ENCODE results near the gene RGS3. TPM values are rescaled to one million over a fixed set of nuclear protein-coding genes. Genes with fewer than 3 reads are reported as not detected.

Gene RGS3
- total RNA-seq, 2 experiments from 2014 or later, result 51.0 to 51.5 TPM

DNA sequence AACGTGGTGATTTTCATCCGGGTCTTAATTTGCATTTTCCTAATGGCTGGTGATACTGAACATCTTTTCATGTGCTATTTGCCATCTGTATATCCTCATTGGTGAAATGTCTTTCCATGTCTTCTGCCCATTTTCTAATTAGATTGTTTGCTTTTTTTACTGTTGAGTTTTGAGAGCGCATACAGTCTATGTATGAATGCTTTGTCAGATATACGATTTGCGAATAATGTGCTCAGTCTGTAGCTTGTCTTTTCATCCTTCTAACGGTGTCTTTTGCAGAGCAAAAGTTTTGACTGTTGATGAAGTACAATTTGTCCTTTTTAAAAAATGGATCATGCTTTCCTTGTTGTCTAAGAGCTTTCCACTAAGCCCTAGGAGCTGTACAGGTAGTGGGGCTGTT is 143.0 kb downstream of the RGS3 start:
- intact Hi-C loops (cut with micrococcal nuclease), result no loop called here
- Mint-ChIP-seq H3K4me1 (ENCODE audit: low read depth) (peaks cover 10% of the 10 kb centered on the region), H3K27me3 (no peaks in the 10 kb centered on the region), H3K4me3 (no peak overlapping the region), H3K36me3 (ENCODE audit: low read depth) (no peaks in the 10 kb centered on the region), H3K9me3 (no peaks in the 10 kb centered on the region), H3K27ac (no peak overlapping the region)
- no peak for DNase-seq
- ChIA-PET POLR2A (no interaction called here), CTCF (interaction anchor here (10.4 to 27.7 kb wide), 2 partner anchors 15 to 48 kb away, joined by 97 to 621 read pairs; no protein-coding TSS in a partner anchor)
- no peak for ATAC-seq
- TF ChIP-seq, protein P1, sequence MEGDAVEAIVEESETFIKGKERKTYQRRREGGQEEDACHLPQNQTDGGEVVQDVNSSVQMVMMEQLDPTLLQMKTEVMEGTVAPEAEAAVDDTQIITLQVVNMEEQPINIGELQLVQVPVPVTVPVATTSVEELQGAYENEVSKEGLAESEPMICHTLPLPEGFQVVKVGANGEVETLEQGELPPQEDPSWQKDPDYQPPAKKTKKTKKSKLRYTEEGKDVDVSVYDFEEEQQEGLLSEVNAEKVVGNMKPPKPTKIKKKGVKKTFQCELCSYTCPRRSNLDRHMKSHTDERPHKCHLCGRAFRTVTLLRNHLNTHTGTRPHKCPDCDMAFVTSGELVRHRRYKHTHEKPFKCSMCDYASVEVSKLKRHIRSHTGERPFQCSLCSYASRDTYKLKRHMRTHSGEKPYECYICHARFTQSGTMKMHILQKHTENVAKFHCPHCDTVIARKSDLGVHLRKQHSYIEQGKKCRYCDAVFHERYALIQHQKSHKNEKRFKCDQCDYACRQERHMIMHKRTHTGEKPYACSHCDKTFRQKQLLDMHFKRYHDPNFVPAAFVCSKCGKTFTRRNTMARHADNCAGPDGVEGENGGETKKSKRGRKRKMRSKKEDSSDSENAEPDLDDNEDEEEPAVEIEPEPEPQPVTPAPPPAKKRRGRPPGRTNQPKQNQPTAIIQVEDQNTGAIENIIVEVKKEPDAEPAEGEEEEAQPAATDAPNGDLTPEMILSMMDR (IDR thresholded peaks at IDR 0.05), result no peak

DNA sequence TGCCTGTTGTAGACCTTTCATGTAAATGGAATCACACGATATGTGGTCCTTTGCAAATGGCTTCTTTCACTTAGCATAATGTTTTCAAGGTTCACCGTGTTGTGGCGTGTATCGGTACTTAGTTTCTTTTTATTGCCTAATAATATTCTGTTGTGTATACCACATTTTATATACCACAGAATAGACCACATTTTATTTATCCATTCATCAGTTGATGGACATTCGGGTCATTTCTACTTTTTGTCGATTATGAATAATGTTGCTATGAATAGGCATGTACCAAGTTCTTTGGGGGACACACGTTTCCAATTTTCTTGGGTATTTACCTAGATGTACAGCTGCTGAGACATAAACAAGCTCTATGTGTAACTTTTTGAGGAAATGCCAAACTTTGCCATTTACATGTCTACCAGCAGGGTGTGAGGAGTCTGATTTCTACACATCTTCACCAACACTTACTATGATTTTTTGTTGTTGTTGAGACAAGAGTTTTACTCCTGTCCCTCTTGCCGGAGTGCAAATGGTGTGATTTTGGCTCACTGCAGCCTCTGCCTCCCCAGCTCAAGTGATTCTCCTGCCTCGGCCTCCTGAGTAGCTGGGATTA is 144.7 kb downstream of the RGS3 start:
- CTCF ChIA-PET, result interaction anchor here (1.3 to 27.7 kb wide), 3 partner anchors 14 to 46 kb away, joined by 4 to 621 read pairs (median 97); no protein-coding TSS in a partner anchor
- no peaks in the 10 kb centered on the region for H3K27me3 Mint-ChIP-seq
- POLR2A ChIA-PET, result no interaction called here

DNA sequence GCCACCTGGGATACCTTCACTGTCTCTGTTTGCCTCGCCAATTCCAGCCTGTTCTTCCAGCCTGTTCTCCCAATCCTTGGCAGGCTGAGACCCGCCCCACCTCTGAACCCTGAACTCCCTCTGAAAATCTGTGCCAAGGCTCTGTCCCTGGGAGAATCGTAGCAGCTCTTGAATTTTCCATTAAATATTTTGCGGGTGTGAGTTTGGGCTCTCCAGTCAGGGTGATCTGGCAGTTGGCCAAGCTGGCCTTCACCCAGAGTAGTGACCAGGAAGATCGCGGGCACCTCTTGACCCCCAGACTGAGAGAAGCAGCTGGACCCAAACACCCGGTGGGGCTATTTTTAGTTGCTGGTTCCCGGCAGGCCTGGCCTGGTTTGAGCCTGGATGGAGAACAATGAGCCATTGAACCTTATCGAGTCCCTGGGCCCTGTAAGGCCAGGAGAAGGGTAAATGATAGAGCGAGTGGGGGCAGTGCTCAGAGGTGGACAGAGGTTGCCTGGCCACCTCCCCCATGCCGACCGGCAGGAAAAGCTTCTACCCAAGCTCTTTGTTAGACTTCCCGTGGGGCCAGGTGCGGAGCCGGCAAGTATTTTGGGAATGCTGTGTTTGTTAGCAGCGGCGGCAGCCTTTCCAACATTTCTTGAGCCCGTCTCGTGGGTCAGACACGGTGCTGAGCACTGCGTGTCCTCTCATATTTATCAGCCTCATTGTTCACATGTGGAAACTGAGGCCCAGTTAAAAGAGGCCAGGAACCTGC is 146.2 kb downstream of the RGS3 start:
- POLR2A ChIA-PET, result interaction anchor here (0.7 kb wide), 1 partner anchor 10 kb away, joined by 3 read pairs; no protein-coding TSS in a partner anchor
- no peak overlapping the region for H3K4me3 Mint-ChIP-seq

More for the DNA sequence above, 144.7 kb downstream of the RGS3 start:
- no peak overlapping the region for H3K4me3 Mint-ChIP-seq
- intact Hi-C loops (cut with micrococcal nuclease), result no loop called here
- ATAC-seq, result no peak
- H3K36me3 Mint-ChIP-seq (ENCODE audit: low read depth), result no peaks in the 10 kb centered on the region
- H3K27ac Mint-ChIP-seq, result no peak overlapping the region
- DNase-seq, result no peak
- no peaks in the 10 kb centered on the region for H3K4me1 Mint-ChIP-seq (ENCODE audit: low read depth)
- TF ChIP-seq, protein P1 (IDR thresholded peaks at IDR 0.05), result no peak
- no peaks in the 10 kb centered on the region for H3K9me3 Mint-ChIP-seq

DNA sequence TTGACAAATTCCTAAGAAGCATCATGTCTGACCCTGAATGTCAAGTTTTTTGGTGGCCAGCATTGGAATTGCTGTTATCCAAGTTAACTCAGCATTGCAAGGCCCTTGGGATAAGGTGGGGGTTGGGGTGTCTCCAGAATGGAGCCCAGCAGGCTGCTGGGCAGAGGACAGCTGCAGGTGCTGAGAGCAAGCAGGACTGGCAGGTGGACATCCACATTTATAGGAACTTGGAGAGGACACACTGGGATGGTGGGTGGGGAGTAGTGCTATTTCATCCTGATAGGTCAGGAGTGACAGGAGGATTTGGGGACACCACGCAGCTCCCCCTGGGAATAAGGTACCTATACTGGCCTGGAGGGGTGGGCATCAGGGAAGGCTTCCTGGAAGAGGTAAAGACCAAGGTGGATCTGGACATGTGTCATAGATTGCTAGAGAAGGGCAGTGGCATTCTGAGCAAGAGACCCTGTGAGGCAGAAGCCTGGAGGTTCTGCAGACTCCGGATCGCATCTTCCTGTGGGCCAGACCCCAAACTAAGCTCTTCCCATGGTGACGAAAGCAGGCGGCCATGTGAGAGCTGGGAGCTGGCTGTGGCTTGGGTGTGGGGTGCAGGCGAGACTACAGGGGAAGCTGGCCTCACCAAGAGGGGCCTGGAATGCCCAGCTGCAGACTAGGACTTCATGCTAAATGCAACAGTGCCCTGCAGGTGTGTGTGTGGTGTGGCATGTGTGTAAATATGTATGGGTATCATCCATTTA is 148.1 kb downstream of the RGS3 start:
- Mint-ChIP-seq H3K36me3 (ENCODE audit: low read depth) (no peaks in the 10 kb centered on the region), H3K27me3 (no peaks in the 10 kb centered on the region), H3K27ac (no peak overlapping the region), H3K4me1 (ENCODE audit: low read depth) (peaks cover 23% of the 10 kb centered on the region), H3K4me3 (no peak overlapping the region), H3K9me3 (no peaks in the 10 kb centered on the region)
- CTCF ChIA-PET, result interaction anchor here (0.9 to 2.5 kb wide), 3 partner anchors 8 to 44 kb away, joined by 3 to 6 read pairs (median 5); no protein-coding TSS in a partner anchor
- intact Hi-C loops (cut with micrococcal nuclease), result no loop called here
- ATAC-seq (no peak), DNase-seq (no peak)
- TF ChIP-seq, protein P1 (IDR thresholded peaks at IDR 0.05), result no peak
- POLR2A ChIA-PET, result interaction anchor here (0.8 kb wide), 1 partner anchor 9 kb away, joined by 3 read pairs; no protein-coding TSS in a partner anchor

More for the DNA sequence above, 146.2 kb downstream of the RGS3 start:
- intact Hi-C loops (cut with micrococcal nuclease), result no loop called here
- TF ChIP-seq, protein P1 (IDR thresholded peaks at IDR 0.05), result no peak
- Mint-ChIP-seq H3K36me3 (ENCODE audit: low read depth) (no peaks in the 10 kb centered on the region), H3K9me3 (no peaks in the 10 kb centered on the region), H3K27ac (no peak overlapping the region), H3K4me1 (ENCODE audit: low read depth) (peaks cover 10% of the 10 kb centered on the region), H3K27me3 (no peaks in the 10 kb centered on the region)
- ATAC-seq, result no peak
- DNase-seq, result no peak
- CTCF ChIA-PET, result interaction anchor here (1.1 to 10.4 kb wide), 2 partner anchors 18 to 48 kb away, joined by 3 to 97 read pairs; no protein-coding TSS in a partner anchor

All from activated CD8-positive, alpha-beta T cell treated with anti-CD3 and anti-CD28 coated beads for 36 hours (primary cell).